ENCODE measurements around the gene GNB2.

GNB2 gene

GRCh38 chr7:100680576-100681271 is 7.2 kb downstream of the GNB2 start:
- Histone ChIP-seq H3K4me2 (ENCODE audit: low read length) (no peak overlapping the region), H2AFZ (ENCODE audit: low read depth, low read length) (no peak overlapping the region), H3K36me3 (replicated peaks; ENCODE audit: low read depth, low read length) (peaks cover 41% of the 10 kb centered on the region), H3K4me1 (ENCODE audit: low read length) (no peaks in the 10 kb centered on the region), H3K9ac (ENCODE audit: low read length) (no peak overlapping the region), H3K27me3 (ENCODE audit: low read depth, low read length) (no peaks in the 10 kb centered on the region), H3K9me3 (ENCODE audit: insufficient read depth, low read length) (no peaks in the 10 kb centered on the region), H3K79me2 (ENCODE audit: low read length) (peaks cover 7% of the 10 kb centered on the region; the same call in 1 of the 2 replicates), H3K4me3 (ENCODE audit: low read length) (no peak overlapping the region), H3K27ac (ENCODE audit: low read length) (no peak overlapping the region), H4K20me1 (ENCODE audit: insufficient read depth, low read length) (peaks cover 14% of the 10 kb centered on the region; the same call in 1 of the 2 replicates)
- no peak for TF ChIP-seq EZH2phosphoT487 (IDR thresholded peaks at IDR 0.05; ENCODE audit: low read depth)
- TF ChIP-seq, protein P1, sequence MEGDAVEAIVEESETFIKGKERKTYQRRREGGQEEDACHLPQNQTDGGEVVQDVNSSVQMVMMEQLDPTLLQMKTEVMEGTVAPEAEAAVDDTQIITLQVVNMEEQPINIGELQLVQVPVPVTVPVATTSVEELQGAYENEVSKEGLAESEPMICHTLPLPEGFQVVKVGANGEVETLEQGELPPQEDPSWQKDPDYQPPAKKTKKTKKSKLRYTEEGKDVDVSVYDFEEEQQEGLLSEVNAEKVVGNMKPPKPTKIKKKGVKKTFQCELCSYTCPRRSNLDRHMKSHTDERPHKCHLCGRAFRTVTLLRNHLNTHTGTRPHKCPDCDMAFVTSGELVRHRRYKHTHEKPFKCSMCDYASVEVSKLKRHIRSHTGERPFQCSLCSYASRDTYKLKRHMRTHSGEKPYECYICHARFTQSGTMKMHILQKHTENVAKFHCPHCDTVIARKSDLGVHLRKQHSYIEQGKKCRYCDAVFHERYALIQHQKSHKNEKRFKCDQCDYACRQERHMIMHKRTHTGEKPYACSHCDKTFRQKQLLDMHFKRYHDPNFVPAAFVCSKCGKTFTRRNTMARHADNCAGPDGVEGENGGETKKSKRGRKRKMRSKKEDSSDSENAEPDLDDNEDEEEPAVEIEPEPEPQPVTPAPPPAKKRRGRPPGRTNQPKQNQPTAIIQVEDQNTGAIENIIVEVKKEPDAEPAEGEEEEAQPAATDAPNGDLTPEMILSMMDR (IDR thresholded peaks at IDR 0.05; ENCODE audit: low read depth, low read length): no peak

DNA sequence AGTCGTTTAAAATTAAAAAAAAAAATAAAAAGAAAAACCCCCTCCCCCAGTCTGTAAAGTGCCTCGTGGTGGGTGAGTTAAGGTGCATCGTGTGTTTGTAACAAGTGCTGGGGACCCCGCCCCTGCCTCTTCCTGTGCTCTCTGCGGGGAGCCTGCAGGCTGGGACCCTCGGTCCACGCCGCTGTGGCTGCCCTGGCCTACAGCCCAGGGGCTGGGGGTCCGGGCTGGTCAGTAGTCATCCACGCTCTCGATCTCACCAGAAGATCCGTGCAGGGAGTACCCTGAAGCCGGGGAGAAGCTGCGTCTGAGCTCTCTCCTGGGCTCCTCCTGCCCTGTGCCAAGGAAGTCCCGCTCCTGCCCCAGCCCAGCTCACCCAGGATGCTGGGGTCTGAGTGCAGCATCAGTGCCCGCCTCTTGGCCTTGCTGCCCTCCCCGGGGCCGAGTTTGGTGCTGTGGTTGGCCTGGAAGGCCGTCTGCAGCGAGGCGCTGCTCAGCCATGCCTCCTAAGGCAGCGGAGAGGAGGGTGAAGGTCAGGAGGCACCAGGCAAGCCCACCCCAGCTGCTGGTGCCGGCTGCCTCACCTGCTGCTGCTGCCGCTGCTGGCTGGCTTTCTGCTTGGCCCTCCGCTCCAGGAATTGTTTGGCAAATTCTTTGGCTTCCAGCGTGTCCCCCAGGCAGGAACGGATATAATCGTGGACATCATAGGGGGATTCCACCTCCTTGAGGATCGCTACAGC is 8.1 kb downstream of the GNB2 start:
- H3K36me3 ChIP-seq (replicated peaks; ENCODE audit: low read depth, low read length): peaks cover 37% of the 10 kb centered on the region
- no peak overlapping the region for H2AFZ ChIP-seq (ENCODE audit: low read depth, low read length)
- no peak overlapping the region for H3K9ac ChIP-seq (ENCODE audit: low read length)
- H3K4me2 ChIP-seq (ENCODE audit: low read length): no peak overlapping the region
- H3K4me1 ChIP-seq (ENCODE audit: low read length): no peaks in the 10 kb centered on the region
- H3K4me3 ChIP-seq (ENCODE audit: low read length): no peak overlapping the region
- no peaks in the 10 kb centered on the region for H3K27me3 ChIP-seq (ENCODE audit: low read depth, low read length)
- H3K9me3 ChIP-seq (ENCODE audit: insufficient read depth, low read length): no peaks in the 10 kb centered on the region
- H4K20me1 ChIP-seq (ENCODE audit: insufficient read depth, low read length): 0 out of 2 replicates have a peak, but pooled peaks cover 7% of the 10 kb centered on the region
- TF ChIP-seq, protein P1 (IDR thresholded peaks at IDR 0.05; ENCODE audit: low read depth, low read length): no peak
- TF ChIP-seq EZH2phosphoT487 (IDR thresholded peaks at IDR 0.05; ENCODE audit: low read depth): no peak
- no peak overlapping the region for H3K27ac ChIP-seq (ENCODE audit: low read length)
- peaks cover 1% of the 10 kb centered on the region; the same call in 1 of the 2 replicates for H3K79me2 ChIP-seq (ENCODE audit: low read length)

- Histone ChIP-seq H3K27me3 (ENCODE audit: low read depth, low read length) (no peaks in the 10 kb centered on the region), H3K9ac (ENCODE audit: low read length) (no peak overlapping the region), H3K4me3 (ENCODE audit: low read length) (no peak overlapping the region), H4K20me1 (ENCODE audit: insufficient read depth, low read length) (0 out of 2 replicates have a peak, but pooled peaks cover 4% of the 10 kb centered on the region), H3K4me1 (ENCODE audit: low read length) (no peaks in the 10 kb centered on the region), H3K79me2 (ENCODE audit: low read length) (no peaks in the 10 kb centered on the region), H3K4me2 (ENCODE audit: low read length) (no peak overlapping the region), H3K27ac (ENCODE audit: low read length) (no peak overlapping the region), H2AFZ (ENCODE audit: low read depth, low read length) (no peak overlapping the region), H3K36me3 (replicated peaks; ENCODE audit: low read depth, low read length) (peaks cover 38% of the 10 kb centered on the region), H3K9me3 (ENCODE audit: insufficient read depth, low read length) (no peaks in the 10 kb centered on the region)
- no peak for TF ChIP-seq EZH2phosphoT487 (IDR thresholded peaks at IDR 0.05; ENCODE audit: low read depth)
- TF ChIP-seq, protein P1 (IDR thresholded peaks at IDR 0.05; ENCODE audit: low read depth, low read length): no peak
These were observed 8.7 kb downstream of the GNB2 start for GRCh38 chr7:100682228-100682741.

Data from OCI-LY3 (cell line).